ENCODE data around the gene ZFP2.

- no peak for TF ChIP-seq CTCF (IDR thresholded peaks at IDR 0.05; ENCODE audit: extremely low read depth in 1 of 2, insufficient read depth in 1 of 2, low read depth in 1 of 2, low read length in 2 of 2)
- TF ChIP-seq JUN (IDR thresholded peaks at IDR 0.05; ENCODE audit: borderline replicate concordance, insufficient read depth, insufficient read length, low read depth): no peak
- no peak for TF ChIP-seq EZH2 (IDR thresholded peaks at IDR 0.05; ENCODE audit: borderline replicate concordance, low read depth, low read length, severe bottlenecking)
Measured at GRCh38 chr5:178899289-178899688, 3.6 kb downstream of the ZFP2 start.
